Neural cell (in vitro differentiated cells): Measurements from ENCODE around the gene KLKB1. TPM values are rescaled to one million over a fixed set of nuclear protein-coding genes. Genes with fewer than 3 reads are reported as not detected.

Source experiments
- H2AFZ ChIP-seq: fragments of 200-600, 300-800 bp; sonication (generic), shearing (Covaris generic); 2 replicates; pipeline ENCODE4 v1.6.0; 2014; ENCODE audit warnings: low read depth, mild to moderate bottlenecking, antibody characterized with exemption, low read length, moderate library complexity
- H3F3A ChIP-seq: fragments of 200-600 bp; shearing (Covaris generic); 2 replicates; pipeline ENCODE4 v1.6.1; 2016; ENCODE audit warnings: mild to moderate bottlenecking, moderate library complexity, mixed read lengths, antibody characterized with exemption, low read length; ENCODE audit not compliant: insufficient read depth, poor library complexity, severe bottlenecking
- H3K27ac ChIP-seq: fragments of 200-600, 300-800 bp; sonication (generic), shearing (Covaris generic); 2 replicates; pipeline ENCODE4 v1.5.1; 2014; ENCODE audit warnings: mild to moderate bottlenecking, low read length, moderate library complexity
- H3K27me3 ChIP-seq: fragments of 300-800, 200-600 bp; sonication (generic), shearing (Covaris generic); 2 replicates; pipeline ENCODE4 v1.6.0; 2014; ENCODE audit warnings: mild to moderate bottlenecking, low read depth, low read length, moderate library complexity; ENCODE audit not compliant: insufficient read depth
- H3K36me3 ChIP-seq: fragments of 300-800, 200-600 bp; sonication (generic), shearing (Covaris generic); 2 replicates; pipeline ENCODE4 v1.5.1; 2014; ENCODE audit warnings: mild to moderate bottlenecking, antibody characterized with exemption, low read length, moderate library complexity; ENCODE audit not compliant: insufficient read depth
- H3K4me2 ChIP-seq: fragments of 300-800, 200-600 bp; sonication (generic), shearing (Covaris generic); 2 replicates; pipeline ENCODE4 v1.6.0; 2014; ENCODE audit warnings: mild to moderate bottlenecking, low read length
- H3K4me3 ChIP-seq: fragments of 300-800, 200-600 bp; sonication (generic), shearing (Covaris generic); 2 replicates; pipeline ENCODE4 v1.5.1; 2014; ENCODE audit warnings: mild to moderate bottlenecking, low read length, moderate library complexity
- H3K79me2 ChIP-seq: fragments of 200-600 bp; shearing (Covaris generic); replicated peaks from 2 replicates; pipeline ENCODE4 v1.6.0; 2014; ENCODE audit warnings: mild to moderate bottlenecking, low read length, moderate library complexity; ENCODE audit not compliant: insufficient read depth
- H3K9ac ChIP-seq: fragments of 300-800, 200-600 bp; sonication (generic), shearing (Covaris generic); 2 replicates; pipeline ENCODE4 v1.6.1; 2016; ENCODE audit warnings: mild to moderate bottlenecking, low read length, mixed read lengths
- H3K9me2 ChIP-seq: fragments of 200-600 bp; shearing (Covaris generic); 2 replicates; pipeline ENCODE4 v1.6.1; 2016; ENCODE audit warnings: mild to moderate bottlenecking, low read length, mixed read lengths; ENCODE audit not compliant: insufficient read depth
- H3K9me3 ChIP-seq: fragments of 200-600, 300-800 bp; sonication (generic), shearing (Covaris generic); 2 replicates; pipeline ENCODE4 v1.6.1; 2016; ENCODE audit warnings: mild to moderate bottlenecking, mixed run types, low read length, moderate library complexity, mixed read lengths
- H4K20me1 ChIP-seq: fragments of 200-600 bp; shearing (Covaris generic); 2 replicates; pipeline ENCODE4 v1.6.1; 2016; ENCODE audit warnings: mild to moderate bottlenecking, mixed run types; ENCODE audit not compliant: insufficient read depth
- EP300 ChIP-seq: fragments of 450-650 bp; conservative IDR thresholded peaks from 2 replicates; pipeline ENCODE4 v1.6.1; 2014; ENCODE audit warnings: antibody characterized with exemption, mild to moderate bottlenecking, moderate library complexity; ENCODE audit not compliant: poor library complexity, severe bottlenecking
- EZH2 ChIP-seq: fragments of 200-600, 300-800 bp; shearing (Covaris generic), sonication (generic); IDR thresholded peaks from 2 replicates; pipeline ENCODE4 v1.6.1; 2014; ENCODE audit warnings: antibody characterized with exemption, low read length, borderline replicate concordance, mild to moderate bottlenecking; ENCODE audit not compliant: insufficient read depth, poor library complexity, severe bottlenecking
- MXI1 ChIP-seq: fragments of 450-650 bp; conservative IDR thresholded peaks from 2 replicates; pipeline ENCODE4 v1.6.1; 2014; ENCODE audit warnings: antibody characterized with exemption, mild to moderate bottlenecking; ENCODE audit not compliant: poor library complexity, severe bottlenecking
- POLR2AphosphoS5 ChIP-seq: IDR thresholded peaks from 2 replicates; pipeline ENCODE4 v1.6.1; 2012
- RAD21 ChIP-seq: fragments of 450-650 bp; conservative IDR thresholded peaks from 2 replicates; pipeline ENCODE4 v1.6.1; 2014; ENCODE audit warnings: antibody characterized with exemption, mild to moderate bottlenecking, moderate library complexity
- SMC3 ChIP-seq: fragments of 450-650 bp; conservative IDR thresholded peaks from 2 replicates; pipeline ENCODE4 v1.6.1; 2014; ENCODE audit warnings: antibody characterized with exemption, mild to moderate bottlenecking, moderate library complexity; ENCODE audit not compliant: poor library complexity
- TAF1 ChIP-seq: IDR thresholded peaks from 2 replicates; pipeline ENCODE4 v1.6.1; 2012; ENCODE audit warnings: low read depth
- polyA plus RNA-seq: library from polyadenylated mRNA; depleted of rRNA; stranded (reverse); fragments of >200 nt; gene quantifications from 2 replicates; pipeline ENCODE4 v1.2.3, GENCODE V29; 2014
- TF ChIP-seq, protein P1 (sequence below): IDR thresholded peaks from 2 replicates; pipeline ENCODE4 v1.6.1; 2012; ENCODE audit warnings: borderline replicate concordance
- TF ChIP-seq, protein P2 (sequence below): fragments of 450-650 bp; IDR thresholded peaks from 2 replicates; pipeline ENCODE4 v1.5.1; 2014; ENCODE audit warnings: antibody characterized with exemption, mild to moderate bottlenecking, moderate library complexity; ENCODE audit not compliant: poor library complexity, severe bottlenecking

The KLKB1 gene
- polyA plus RNA-seq, 1 donor from 2014 or later: not detected

DNA sequence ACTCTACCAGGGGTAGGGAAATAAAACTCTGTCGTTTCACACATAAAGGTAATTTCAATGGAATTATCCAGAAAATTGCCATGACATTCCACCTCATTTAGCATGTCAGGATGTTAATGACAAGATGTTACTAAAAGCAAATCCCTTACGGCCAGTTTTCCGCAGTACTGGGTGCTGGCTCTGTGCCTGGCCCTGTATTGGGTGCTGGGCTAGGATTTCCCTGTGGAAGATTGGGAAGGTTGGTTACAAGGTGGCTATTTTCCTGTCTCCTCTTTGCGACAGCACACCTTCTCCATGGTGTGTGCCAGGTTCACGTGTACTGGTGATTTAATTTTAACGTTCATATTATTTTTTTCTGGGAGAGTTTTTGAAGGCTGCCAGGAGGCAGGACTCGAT, 13.1 kb downstream of the KLKB1 start:
- no peaks in the 10 kb centered on the region for H3K9me2 ChIP-seq
- no peaks in the 10 kb centered on the region for H3K27me3 ChIP-seq
- no peak overlapping the region for H3K4me3 ChIP-seq
- no peak overlapping the region for H3K27ac ChIP-seq
- no peaks in the 10 kb centered on the region for H3F3A ChIP-seq
- no peaks in the 10 kb centered on the region for H3K79me2 ChIP-seq
- H3K9me3 ChIP-seq: no peaks in the 10 kb centered on the region
- H3K4me2 ChIP-seq: no peak overlapping the region
- no peak overlapping the region for H2AFZ ChIP-seq
- no peaks in the 10 kb centered on the region for H4K20me1 ChIP-seq
- H3K9ac ChIP-seq: no peak overlapping the region
- TF ChIP-seq TAF1 (no peak), EZH2 (no peak), RAD21 (no peak), POLR2AphosphoS5 (no peak), MXI1 (no peak), SMC3 (no peak), EP300 (no peak)
- TF ChIP-seq, protein P1, sequence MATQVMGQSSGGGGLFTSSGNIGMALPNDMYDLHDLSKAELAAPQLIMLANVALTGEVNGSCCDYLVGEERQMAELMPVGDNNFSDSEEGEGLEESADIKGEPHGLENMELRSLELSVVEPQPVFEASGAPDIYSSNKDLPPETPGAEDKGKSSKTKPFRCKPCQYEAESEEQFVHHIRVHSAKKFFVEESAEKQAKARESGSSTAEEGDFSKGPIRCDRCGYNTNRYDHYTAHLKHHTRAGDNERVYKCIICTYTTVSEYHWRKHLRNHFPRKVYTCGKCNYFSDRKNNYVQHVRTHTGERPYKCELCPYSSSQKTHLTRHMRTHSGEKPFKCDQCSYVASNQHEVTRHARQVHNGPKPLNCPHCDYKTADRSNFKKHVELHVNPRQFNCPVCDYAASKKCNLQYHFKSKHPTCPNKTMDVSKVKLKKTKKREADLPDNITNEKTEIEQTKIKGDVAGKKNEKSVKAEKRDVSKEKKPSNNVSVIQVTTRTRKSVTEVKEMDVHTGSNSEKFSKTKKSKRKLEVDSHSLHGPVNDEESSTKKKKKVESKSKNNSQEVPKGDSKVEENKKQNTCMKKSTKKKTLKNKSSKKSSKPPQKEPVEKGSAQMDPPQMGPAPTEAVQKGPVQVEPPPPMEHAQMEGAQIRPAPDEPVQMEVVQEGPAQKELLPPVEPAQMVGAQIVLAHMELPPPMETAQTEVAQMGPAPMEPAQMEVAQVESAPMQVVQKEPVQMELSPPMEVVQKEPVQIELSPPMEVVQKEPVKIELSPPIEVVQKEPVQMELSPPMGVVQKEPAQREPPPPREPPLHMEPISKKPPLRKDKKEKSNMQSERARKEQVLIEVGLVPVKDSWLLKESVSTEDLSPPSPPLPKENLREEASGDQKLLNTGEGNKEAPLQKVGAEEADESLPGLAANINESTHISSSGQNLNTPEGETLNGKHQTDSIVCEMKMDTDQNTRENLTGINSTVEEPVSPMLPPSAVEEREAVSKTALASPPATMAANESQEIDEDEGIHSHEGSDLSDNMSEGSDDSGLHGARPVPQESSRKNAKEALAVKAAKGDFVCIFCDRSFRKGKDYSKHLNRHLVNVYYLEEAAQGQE: no peak
- TF ChIP-seq, protein P2, sequence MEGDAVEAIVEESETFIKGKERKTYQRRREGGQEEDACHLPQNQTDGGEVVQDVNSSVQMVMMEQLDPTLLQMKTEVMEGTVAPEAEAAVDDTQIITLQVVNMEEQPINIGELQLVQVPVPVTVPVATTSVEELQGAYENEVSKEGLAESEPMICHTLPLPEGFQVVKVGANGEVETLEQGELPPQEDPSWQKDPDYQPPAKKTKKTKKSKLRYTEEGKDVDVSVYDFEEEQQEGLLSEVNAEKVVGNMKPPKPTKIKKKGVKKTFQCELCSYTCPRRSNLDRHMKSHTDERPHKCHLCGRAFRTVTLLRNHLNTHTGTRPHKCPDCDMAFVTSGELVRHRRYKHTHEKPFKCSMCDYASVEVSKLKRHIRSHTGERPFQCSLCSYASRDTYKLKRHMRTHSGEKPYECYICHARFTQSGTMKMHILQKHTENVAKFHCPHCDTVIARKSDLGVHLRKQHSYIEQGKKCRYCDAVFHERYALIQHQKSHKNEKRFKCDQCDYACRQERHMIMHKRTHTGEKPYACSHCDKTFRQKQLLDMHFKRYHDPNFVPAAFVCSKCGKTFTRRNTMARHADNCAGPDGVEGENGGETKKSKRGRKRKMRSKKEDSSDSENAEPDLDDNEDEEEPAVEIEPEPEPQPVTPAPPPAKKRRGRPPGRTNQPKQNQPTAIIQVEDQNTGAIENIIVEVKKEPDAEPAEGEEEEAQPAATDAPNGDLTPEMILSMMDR: no peak
- H3K36me3 ChIP-seq: no peaks in the 10 kb centered on the region

DNA sequence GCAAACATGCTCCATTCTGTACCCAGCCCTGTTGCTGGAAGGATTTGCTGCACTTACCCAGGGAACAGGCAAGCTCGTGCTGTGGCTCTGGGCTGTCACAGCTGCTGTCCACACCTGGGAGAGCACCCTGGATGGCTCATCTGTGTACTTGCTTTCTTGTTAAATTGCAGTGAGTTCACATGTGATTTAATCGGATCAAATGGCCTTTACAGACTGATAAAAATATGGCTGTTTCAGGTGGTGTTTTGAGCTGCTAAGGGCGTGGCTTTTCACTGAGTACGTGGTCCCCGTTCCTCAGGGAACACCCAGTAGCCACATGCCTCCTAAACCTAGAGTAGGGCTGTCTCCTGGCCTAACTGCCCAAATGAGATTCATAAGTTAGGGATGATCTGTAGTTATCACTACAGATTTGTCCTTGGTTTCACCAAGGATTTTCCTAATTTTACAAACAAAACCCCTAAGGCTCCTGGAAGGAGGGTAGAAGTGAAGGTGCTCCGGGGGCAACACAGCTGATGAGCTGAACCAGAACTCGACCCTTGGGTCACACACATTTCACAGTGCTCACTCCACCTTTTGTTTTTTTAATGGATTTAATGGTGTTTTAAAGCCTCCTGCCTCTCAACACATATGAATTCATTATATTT, 13.7 kb downstream of the KLKB1 start:
- no peak overlapping the region for H3K4me3 ChIP-seq
- H2AFZ ChIP-seq: no peak overlapping the region
- no peaks in the 10 kb centered on the region for H3K27me3 ChIP-seq
- H4K20me1 ChIP-seq: no peaks in the 10 kb centered on the region
- no peaks in the 10 kb centered on the region for H3K79me2 ChIP-seq
- no peak overlapping the region for H3K4me2 ChIP-seq
- no peak overlapping the region for H3K27ac ChIP-seq
- H3K9ac ChIP-seq: no peak overlapping the region
- TF ChIP-seq SMC3 (no peak), TAF1 (no peak), EP300 (no peak), RAD21 (no peak), POLR2AphosphoS5 (no peak), MXI1 (no peak)
- TF ChIP-seq, protein P1: no peak
- TF ChIP-seq, protein P2: no peak
- no peaks in the 10 kb centered on the region for H3F3A ChIP-seq
- H3K9me3 ChIP-seq: no peaks in the 10 kb centered on the region
- H3K36me3 ChIP-seq: no peaks in the 10 kb centered on the region
- H3K9me2 ChIP-seq: no peaks in the 10 kb centered on the region
